ENCODE results near the gene EGLN2.

DNA sequence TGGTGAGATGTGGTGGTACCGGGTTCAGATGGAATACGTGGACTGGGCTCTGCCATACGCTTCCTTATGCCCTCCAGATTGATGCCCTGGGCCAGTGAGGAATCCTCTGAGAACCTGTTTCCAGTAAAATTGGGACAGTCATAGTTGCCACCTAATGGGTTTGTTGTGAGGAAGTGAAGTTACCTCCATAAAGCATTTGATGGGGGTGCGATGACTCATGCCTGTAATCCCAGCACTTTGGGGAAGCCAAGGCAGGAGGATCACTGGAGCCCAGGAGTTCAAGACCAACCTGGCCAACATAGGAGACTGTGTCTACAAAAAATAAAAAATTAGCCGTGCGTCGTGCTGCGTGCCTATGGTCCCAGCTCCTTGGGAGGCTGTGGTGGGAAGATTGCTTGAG lies 43.2 kb upstream of the EGLN2 start:
- TF ChIP-seq CTCF (IDR thresholded peaks at IDR 0.05; ENCODE audit: borderline replicate concordance, extremely low read depth, low read length, poor library complexity, severe bottlenecking): no peak
- no peak for TF ChIP-seq EZH2 (IDR thresholded peaks at IDR 0.05; ENCODE audit: borderline replicate concordance, low read depth, low read length, severe bottlenecking)
